Measurements from ENCODE around the gene PIP4K2A. TPM values are rescaled to one million over a fixed set of nuclear protein-coding genes. Genes with fewer than 3 reads are reported as not detected.

The PIP4K2A gene
- total and polyA plus RNA-seq, 2 donors (not counting 3 experiments of a cell fraction or from before 2014, with no cell fraction given), result 11.8 to 32.6 TPM

DNA sequence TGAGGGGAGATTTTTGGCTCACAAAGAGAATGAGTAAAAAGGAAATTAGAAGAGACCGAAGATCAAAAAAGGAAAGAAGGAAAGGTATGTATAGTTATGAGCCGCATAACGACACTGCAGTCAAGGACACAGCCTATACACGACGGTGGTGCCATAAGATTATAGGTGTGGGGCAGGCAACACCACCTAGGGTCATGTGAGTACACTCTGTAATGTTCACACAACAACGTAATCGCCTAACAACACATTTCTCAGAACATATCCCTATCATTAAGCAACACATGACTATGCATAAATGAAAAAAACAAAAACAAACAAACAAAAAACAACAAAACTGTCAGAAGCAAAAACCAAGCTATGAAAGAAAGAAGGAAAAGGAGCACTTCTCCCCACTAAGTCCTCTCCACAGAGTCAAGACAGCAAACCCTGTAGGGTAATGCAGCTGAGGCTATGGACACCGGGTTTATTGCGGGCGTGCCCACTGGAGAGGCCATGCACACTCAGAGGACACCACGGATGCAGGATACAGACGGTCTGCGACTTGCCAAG, 45.1 kb downstream of the PIP4K2A start:
- no peak for TF ChIP-seq EZH2 (IDR thresholded peaks at IDR 0.05; ENCODE audit: borderline replicate concordance, low read depth, low read length, severe bottlenecking)
- TF ChIP-seq, protein P1, sequence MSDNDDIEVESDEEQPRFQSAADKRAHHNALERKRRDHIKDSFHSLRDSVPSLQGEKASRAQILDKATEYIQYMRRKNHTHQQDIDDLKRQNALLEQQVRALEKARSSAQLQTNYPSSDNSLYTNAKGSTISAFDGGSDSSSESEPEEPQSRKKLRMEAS (IDR thresholded peaks at IDR 0.05; ENCODE audit: insufficient read depth, insufficient read length), result no peak
- no peak for TF ChIP-seq FOS (IDR thresholded peaks at IDR 0.05; ENCODE audit: borderline replicate concordance, insufficient read depth, low read length)
- TF ChIP-seq, protein P2, sequence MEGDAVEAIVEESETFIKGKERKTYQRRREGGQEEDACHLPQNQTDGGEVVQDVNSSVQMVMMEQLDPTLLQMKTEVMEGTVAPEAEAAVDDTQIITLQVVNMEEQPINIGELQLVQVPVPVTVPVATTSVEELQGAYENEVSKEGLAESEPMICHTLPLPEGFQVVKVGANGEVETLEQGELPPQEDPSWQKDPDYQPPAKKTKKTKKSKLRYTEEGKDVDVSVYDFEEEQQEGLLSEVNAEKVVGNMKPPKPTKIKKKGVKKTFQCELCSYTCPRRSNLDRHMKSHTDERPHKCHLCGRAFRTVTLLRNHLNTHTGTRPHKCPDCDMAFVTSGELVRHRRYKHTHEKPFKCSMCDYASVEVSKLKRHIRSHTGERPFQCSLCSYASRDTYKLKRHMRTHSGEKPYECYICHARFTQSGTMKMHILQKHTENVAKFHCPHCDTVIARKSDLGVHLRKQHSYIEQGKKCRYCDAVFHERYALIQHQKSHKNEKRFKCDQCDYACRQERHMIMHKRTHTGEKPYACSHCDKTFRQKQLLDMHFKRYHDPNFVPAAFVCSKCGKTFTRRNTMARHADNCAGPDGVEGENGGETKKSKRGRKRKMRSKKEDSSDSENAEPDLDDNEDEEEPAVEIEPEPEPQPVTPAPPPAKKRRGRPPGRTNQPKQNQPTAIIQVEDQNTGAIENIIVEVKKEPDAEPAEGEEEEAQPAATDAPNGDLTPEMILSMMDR (IDR thresholded peaks at IDR 0.05; ENCODE audit: extremely low read depth in 1 of 2, insufficient read depth in 1 of 2, low read depth in 1 of 2, low read length in 2 of 2), result no peak
- no peak for TF ChIP-seq POLR2A (IDR thresholded peaks at IDR 0.05; ENCODE audit: low read depth, low read length)
- TF ChIP-seq JUN (IDR thresholded peaks at IDR 0.05; ENCODE audit: borderline replicate concordance, insufficient read depth, insufficient read length, low read depth), result no peak
- TF ChIP-seq POLR2AphosphoS5 (IDR thresholded peaks at IDR 0.05; ENCODE audit: insufficient read depth, low read depth, low read length), result no peak
- TF ChIP-seq MYC (IDR thresholded peaks at IDR 0.05; ENCODE audit: low read depth, low read length), result no peak
- no peak for TF ChIP-seq GATA2 (IDR thresholded peaks at IDR 0.05; ENCODE audit: insufficient read depth, insufficient read length, low read depth, low read length)
- POLR2A ChIA-PET, result no interaction called here
- H3K27me3 ChIP-seq (ENCODE audit: control insufficient read depth in 2 of 2, insufficient read depth in 2 of 2, low read length in 2 of 2), result no peaks in the 10 kb centered on the region
- BruUV-seq (replicated peaks), result no TSS peak
- no peak overlapping the region for H3K4me3 ChIP-seq (replicated peaks in 1 of 3; ENCODE audit: insufficient read depth in 1 of 3, low read depth in 1 of 3, low read length in 3 of 3)
- no peak overlapping the region for H2AFZ ChIP-seq (ENCODE audit: low read depth, low read length)
- no peak overlapping the region for H3K4me2 ChIP-seq (ENCODE audit: insufficient read depth, low read length)
- FAIRE-seq (no peak), DNase-seq (ENCODE audit: low read depth, low spot score) (no peak)
- dilution Hi-C loops (cut with MboI; ENCODE audit: extremely low pct_ligation_motif_present, low sequenced_read_pairs), result no loop called here
- intact Hi-C loops (cut with micrococcal nuclease), result no loop called here
- H3K79me2 ChIP-seq (ENCODE audit: control insufficient read depth, insufficient read depth, low read length), result peaks cover 50% of the 10 kb centered on the region
- H4K20me1 ChIP-seq (replicated peaks; ENCODE audit: control insufficient read depth, extremely low read depth, insufficient read depth, low read length), result peaks cover 16% of the 10 kb centered on the region
- H3K27ac ChIP-seq (ENCODE audit: insufficient read depth, low read depth, low read length), result no peak overlapping the region
- H3K36me3 ChIP-seq (ENCODE audit: control insufficient read depth in 2 of 2, extremely low read depth in 1 of 2, insufficient read depth in 2 of 2, low read length in 2 of 2), result no peaks in the 10 kb centered on the region
- no peaks in the 10 kb centered on the region for H3K9me1 ChIP-seq (replicated peaks; ENCODE audit: control insufficient read depth, extremely low read depth, insufficient read depth, low read length)
- H3K9ac ChIP-seq (replicated peaks; ENCODE audit: extremely low read depth, insufficient read depth, low read length), result no peak overlapping the region
- H3K9me3 ChIP-seq (replicated peaks; ENCODE audit: control insufficient read depth, insufficient read depth, low read length), result no peaks in the 10 kb centered on the region
- CTCF ChIA-PET, result interaction anchor here (1.5 kb wide), 1 partner anchor 319 kb away, joined by 4 read pairs; no protein-coding TSS in a partner anchor
- H3K4me1 ChIP-seq (ENCODE audit: control insufficient read depth, extremely low read depth, insufficient read depth, low read length), result peaks cover 11% of the 10 kb centered on the region
